GM21737 (cell line): ENCODE data around the gene MIB1.
A peak's percentile ranks its signal among the peaks of the same experiment; 100 is the strongest.
"Not testable (repeated sequence)": the region's sequence is repeated elsewhere in the genome, so short reads cannot be mapped to it uniquely, and the experiment has no call there.

Source experiments
- ATAC-seq: cut with Tn5 transposase; IDR thresholded peaks from one replicate; pipeline ENCODE4 v1.9.1; 2021; ENCODE audit warnings: mild to moderate bottlenecking, moderate library complexity; ENCODE audit not compliant: unreplicated experiment

MIB1 gene

GRCh38 chr18:21742315-21742687 is 1.7 kb downstream of the MIB1 start:
- no peak for ATAC-seq

- ATAC-seq, result no peak
Measured at GRCh38 chr18:21743166-21743832, 2.7 kb downstream of the MIB1 start.

GRCh38 chr18:21745231-21745630 is 4.6 kb downstream of the MIB1 start:
- ATAC-seq, result no peak

GRCh38 chr18:21747268-21747667 is 6.7 kb downstream of the MIB1 start:
- no peak for ATAC-seq

GRCh38 chr18:21747764-21748693 is 7.4 kb downstream of the MIB1 start:
- no peak for ATAC-seq

- ATAC-seq, result no peak
Measured at GRCh38 chr18:21757833-21758232, 17.2 kb downstream of the MIB1 start.

GRCh38 chr18:21759836-21760235 is 19.2 kb downstream of the MIB1 start:
- no peak for ATAC-seq

- no peak for ATAC-seq
Measured at GRCh38 chr18:21760321-21760720, 19.7 kb downstream of the MIB1 start.

- no peak for ATAC-seq
Measured at GRCh38 chr18:21761471-21762115, 21.0 kb downstream of the MIB1 start.

GRCh38 chr18:21762181-21762772 is 21.7 kb downstream of the MIB1 start:
- no peak for ATAC-seq

- no peak for ATAC-seq
Measured at GRCh38 chr18:21763846-21764646, 23.5 kb downstream of the MIB1 start.

GRCh38 chr18:21769206-21769605 is 28.6 kb downstream of the MIB1 start:
- ATAC-seq, result no peak

- no peak for ATAC-seq
Measured at GRCh38 chr18:21774722-21775121, 34.1 kb downstream of the MIB1 start.

GRCh38 chr18:21777814-21778213 is 37.2 kb downstream of the MIB1 start:
- ATAC-seq, result peak; percentile 58

GRCh38 chr18:21786526-21786925 is 45.9 kb downstream of the MIB1 start:
- no peak for ATAC-seq

- not testable (repeated sequence) for ATAC-seq
Measured at GRCh38 chr18:21796089-21796488, 55.5 kb downstream of the MIB1 start.

- ATAC-seq, result no peak
Measured at GRCh38 chr18:21798126-21798525, 57.5 kb downstream of the MIB1 start.

GRCh38 chr18:21799721-21800120 is 59.1 kb downstream of the MIB1 start:
- ATAC-seq, result no peak

- ATAC-seq, result no peak
Measured at GRCh38 chr18:21803495-21803894, 62.9 kb downstream of the MIB1 start.

- ATAC-seq, result no peak
Measured at GRCh38 chr18:21805771-21806366, 65.3 kb downstream of the MIB1 start.
